NCI-H1694 (cell line): Measurements from ENCODE around the gene NEB.
"Not testable (repeated sequence)": the region's sequence is repeated elsewhere in the genome, so short reads cannot be mapped to it uniquely, and the experiment has no call there.

Experiments used
- DNase-seq: peaks from one replicate; lab custom pipeline; 2025; lab: John Stamatoyannopoulos, UW

NEB gene

DNA sequence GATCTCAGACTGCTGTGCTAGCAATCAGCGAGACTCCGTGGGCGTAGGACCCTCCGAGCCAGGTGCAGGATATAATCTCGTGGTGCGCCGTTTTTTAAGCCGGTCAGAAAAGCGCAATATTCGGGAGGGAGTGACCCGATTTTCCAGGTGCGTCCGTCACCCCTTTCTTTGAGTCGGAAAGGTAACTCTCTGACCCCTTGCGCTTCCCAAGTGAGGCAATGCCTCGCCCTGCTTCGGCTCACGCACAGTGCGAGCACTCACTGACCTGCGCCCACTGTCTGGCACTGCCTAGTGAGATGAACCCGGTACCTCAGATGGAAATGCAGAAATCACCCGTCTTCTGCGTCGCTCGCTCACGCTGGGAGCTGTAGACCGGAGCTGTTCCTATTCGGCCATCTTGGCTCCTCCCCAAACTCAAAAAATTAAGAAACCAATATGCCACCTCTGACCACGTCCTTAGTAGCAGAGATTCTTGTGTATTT, 29.8 kb downstream of the NEB start:
- DNase-seq, result not testable (repeated sequence)

DNA sequence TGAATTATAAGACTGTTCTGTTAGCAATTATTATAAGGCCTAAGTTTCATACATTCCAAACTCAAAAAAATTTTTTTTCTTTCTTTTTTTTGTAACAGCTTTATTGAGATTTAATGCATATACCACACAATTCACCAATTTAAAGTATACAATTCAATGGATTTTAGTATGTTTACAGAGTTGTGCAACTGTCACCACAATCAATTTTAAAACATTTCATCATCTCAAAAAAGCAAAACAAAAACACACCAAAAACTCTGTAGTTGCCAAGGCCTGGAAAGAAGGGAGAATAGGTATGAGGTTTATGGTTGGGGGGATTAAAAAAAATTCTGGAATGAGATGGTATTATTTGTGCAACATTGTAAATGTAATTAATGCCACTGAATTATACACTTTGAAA, 36.1 kb downstream of the NEB start:
- not testable (repeated sequence) for DNase-seq

DNA sequence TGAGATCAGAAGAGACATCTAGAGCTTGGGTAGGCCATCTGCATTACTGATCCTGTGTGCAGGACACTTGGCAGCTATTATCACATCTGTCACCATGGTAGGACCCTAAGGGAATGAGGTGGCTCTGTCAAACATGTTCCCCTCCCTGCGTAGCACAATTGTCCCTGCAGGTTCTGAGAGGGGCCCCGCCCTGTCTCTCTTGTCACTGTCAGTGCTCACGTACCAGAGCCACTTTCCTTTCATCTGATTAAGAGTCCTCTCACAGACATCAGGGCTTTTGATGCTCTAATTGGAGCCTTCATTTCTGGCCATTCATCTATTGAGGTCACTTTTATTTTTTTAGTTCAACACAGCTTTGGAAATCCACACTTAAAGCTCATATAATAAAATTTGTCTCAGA, 38.5 kb downstream of the NEB start:
- DNase-seq, result no peak

DNA sequence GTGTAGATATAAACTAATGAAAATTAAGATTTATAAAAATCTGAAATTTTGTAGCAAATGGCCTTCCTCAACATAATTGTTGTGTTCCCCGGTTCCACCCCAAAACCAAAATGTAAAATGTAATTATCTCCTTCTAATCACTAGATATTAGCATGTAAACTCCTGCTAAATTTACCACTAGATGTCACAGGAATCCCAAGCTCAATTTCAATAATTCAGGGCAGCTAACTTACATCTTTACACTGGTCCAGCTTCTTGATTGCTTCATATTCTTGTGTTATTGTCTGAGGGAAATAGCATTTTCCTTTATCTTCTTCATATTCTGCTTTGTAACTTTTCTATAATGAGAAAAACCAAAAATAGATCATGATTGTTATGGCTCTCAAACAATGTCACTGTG, 42.6 kb downstream of the NEB start:
- DNase-seq, result no peak

DNA sequence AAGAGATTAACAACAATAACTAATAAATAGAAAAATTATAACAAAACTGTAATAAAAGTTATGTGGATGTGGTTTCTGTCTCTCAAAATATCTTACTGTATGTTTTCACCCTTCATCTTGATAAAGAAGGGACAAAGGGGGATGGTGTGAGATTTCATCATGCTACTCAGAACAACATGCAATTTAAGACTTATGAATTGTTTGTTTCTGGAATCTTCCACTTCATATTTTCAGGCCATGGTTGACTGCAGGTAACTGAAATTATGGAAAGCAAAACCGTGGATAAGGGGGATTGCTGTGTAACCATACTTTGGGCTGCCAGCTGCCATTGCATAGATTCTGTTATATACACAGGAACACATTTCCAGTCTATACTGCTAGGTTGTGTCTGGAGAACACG, 45.6 kb downstream of the NEB start:
- no peak for DNase-seq

DNA sequence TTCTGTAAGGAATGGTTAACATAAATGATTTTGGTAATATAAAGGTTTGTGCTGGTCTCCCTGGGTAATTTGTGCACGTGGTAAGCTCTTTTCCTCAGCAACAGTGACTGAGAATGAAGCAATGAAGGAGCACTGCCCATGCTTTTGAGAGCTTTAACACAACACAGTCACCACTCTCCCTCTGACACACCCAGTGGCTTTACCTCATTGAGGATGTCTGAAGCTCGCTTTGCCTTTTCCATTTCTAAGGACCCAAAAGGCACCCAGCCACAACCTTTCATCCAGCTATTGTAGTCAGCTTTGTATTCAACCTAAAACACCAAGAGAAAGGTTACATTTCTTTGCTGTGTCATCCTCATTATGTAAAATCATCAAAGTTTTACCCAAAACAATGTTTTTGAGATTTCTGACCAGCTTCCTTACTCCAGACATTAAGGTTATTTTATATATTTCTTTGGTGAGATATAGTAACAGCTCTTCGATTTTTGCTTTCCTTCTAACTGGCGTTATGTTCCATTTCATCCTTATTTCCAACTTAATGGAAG, 51.7 kb downstream of the NEB start:
- DNase-seq, result no peak

DNA sequence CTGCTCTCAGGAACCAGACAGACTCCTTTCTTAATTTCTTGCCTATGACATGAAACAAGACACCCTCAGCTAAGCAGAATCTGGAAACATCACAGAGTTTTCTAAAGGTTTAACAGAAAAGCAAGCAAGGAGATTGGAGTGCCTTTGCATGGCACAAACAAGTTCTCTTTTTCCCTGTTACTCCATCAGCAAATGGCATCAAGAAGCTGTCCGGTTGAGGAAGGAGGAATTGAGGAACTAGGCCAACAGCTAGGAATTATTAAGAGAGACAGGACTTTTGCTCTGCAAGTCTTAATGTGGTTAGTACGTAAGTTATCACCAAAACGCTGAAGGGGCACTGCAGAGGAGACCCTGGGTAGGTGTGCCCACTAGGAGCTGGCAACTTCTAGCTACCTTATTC, 53.2 kb downstream of the NEB start:
- no peak for DNase-seq

DNA sequence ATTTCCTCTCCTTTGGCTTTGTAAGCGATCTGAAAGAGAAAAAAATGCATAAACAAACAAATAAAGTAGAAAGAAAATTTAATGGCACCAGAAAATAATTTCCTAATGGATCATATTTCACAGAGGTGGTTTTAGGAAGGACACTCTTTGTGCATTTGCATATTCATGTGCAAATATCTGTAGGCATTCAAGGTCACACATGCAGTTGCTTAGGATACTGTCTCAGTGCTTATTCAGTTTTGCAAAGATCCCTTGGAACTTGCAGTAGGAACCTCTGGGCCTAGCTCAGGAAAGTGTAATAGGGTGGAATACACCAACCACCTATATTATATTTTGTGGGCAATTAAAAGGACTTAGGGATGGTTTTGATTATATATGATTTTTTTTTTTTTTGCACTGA, 54.3 kb downstream of the NEB start:
- DNase-seq, result no peak

DNA sequence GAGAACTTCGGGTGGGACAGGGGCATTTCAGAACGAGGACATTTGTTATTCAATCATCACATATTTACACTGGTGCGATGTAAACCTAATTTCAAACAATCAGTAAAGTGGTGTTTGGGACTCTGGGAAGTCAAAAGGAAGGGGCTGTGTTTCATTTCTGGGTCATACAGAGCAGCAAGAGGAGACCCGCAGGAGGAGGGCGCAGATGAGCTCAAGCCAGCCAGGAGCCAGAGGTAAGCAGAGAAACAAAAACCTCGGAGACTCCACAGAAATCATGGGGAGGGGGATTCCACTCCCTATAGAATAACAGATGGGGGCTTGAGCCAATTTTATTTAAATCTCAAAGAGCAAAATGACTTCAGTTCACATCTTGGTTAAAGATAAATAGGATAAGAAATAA, 55.4 kb downstream of the NEB start:
- DNase-seq, result no peak

DNA sequence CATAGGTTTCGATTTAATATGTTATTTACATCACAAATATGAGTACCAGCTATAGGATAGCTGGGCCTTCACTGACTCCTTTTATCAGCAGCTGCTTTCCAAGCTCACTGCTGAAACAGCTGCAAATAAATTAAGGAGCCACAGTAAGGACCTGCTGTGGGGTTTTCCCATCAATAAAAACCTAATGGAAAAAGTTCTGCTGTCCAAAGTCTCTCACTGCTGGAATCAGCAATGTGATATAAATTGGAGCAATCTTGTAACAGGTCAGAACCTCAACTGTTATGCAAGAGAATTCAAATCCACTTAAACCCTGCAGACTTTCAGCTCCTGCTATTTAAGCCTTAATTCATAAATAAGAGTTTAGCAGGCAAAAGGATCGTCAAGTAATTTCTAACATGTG, 61.3 kb downstream of the NEB start:
- DNase-seq, result no peak

DNA sequence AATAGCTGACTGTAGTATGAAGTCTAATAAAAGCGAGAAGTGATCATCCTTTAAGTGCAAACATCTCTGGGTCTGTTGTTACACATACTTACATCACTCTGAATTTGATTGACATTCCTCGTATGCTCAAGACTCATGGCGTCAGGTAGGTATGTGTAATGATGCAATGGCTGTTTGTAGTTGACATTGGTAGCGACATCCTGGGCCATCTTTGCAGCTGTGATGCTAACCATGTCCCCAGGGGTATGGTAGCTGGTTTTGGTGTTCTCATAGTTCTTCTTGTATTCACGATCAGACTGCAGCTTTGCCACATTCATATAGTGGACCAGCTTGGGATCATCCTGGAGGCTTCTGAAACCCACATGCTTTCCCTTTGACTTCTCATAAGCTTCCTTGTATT, 62.0 kb downstream of the NEB start:
- DNase-seq, result no peak

DNA sequence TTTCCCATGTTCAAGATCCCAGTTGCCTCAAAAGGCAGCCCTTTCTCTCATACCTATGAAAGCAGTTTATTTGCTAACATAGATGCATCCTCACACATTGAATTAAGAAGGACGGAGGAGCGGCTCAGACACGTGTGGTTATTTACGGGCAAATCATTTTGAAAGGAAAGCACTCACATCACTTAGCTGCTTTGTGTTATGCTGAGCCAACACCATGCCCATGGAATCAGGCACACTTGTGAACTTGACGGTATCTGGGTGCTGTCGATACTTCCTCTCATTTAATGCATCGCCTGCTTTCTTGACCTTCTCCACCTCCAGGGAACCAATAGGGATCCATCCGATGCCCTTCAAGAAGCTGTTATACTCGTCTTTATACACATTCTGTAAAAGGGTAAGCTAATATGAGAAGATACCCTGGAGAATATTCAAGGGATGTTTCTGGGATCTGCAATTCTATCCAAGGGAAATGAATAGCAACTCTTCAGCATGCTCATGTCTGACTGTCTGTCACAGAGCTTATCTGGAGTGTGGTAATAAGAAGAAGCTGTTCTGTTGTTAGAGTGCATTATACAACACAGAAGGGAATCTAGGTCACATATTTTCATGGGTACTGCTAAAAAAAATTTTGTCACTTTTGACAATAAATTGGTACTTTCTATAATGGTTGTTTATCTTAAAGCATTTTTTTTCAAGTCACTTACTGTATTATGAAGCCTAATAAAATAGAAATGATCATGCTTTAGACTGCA, 63.3 kb downstream of the NEB start:
- DNase-seq, result no peak

DNA sequence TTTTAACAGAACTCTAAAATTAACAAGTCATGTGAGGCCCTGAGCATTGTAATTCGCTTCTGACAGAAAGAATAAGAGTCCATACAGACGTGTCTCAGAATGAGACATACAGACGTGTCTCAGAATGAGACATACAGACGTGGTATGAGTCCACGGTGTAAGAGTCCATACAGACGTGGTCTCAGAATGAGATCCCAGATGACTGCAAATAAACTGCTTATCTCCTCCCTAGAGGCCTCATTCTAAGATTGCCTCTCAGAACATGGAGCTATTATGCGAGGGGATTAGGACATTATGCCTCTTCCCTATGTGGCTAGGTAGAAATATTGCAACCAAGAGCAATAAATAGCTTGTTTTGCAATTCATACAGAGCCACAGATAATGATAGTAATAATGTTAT, 63.9 kb downstream of the NEB start:
- DNase-seq, result no peak

DNA sequence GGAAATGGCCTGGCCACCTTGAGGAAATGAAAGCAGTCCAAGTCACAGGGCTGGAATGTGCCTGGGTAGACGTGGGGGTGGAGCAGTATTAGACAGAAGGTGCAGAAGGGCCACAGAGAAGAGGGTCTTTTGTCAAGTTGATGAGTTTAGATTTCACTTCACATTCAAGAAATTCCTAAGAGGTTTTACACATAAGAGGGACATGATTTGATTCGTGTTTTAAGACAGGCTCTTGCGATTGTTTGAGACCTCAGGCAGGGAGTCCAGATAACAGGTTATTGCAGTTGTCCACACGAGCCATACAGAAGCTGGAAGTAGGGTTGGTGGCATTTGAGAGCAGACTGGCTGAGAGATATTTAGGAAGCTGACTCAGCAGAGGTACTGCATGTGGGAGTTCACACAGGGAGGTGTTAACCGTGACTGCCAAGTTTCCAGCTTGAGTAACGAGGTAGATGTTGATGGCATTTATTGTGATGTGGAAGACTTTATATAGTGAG, 64.6 kb downstream of the NEB start:
- no peak for DNase-seq

DNA sequence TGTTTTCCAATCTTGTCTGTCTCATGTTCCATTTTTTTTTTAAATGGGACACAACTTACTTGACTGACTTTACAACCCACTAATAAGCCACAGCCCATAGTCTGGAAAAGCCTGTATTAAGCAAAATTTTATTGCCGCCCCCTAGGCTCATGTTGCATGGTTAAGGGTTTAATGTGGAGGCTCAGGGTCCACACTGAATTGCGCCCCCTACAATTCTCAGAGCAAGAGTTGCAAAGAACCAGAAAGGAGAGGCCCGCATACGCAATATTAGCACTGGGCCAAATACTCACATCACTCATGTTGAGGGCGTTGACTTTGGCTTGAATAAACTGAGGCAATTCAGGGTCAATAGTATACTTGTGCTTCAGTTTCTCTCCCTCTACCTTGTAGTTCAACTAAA, 65.5 kb downstream of the NEB start:
- no peak for DNase-seq

DNA sequence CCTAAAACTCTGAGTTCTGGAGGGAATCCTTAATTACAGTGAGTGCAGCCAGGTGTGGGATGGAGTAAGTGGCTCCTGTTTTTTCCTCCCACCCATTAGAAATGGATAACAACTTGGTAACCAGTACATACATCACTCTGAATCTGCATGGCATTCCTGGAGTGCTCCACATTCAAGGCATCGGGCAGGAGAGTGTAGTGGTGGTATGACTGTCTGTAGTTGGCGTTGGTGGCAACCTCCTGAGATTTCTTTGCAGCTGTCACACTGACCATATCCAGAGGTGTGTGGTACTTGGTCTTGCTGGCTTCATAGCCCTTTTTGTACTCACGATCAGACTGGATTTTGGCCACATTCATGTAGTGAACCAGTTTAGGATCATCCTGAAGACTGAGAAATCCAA, 68.3 kb downstream of the NEB start:
- no peak for DNase-seq

DNA sequence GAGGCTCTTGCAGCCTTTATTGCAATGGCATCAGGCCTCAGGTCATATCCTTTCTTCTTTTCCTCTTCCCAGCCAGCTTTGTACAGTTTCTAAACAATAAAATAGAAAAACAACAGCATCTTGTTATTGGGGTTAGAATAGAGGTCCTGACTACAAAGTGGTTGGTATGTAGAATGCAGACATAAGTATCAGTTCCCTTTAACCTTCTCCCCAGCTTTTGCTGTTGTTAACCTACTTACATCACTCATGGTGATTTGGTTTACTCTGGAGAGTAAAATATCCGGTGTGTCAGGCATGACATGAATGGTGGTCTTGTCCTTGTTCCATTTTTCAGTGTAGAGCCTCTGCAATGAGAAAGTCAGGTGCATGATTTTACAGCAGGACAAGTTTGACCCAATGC, 69.8 kb downstream of the NEB start:
- DNase-seq, result no peak

DNA sequence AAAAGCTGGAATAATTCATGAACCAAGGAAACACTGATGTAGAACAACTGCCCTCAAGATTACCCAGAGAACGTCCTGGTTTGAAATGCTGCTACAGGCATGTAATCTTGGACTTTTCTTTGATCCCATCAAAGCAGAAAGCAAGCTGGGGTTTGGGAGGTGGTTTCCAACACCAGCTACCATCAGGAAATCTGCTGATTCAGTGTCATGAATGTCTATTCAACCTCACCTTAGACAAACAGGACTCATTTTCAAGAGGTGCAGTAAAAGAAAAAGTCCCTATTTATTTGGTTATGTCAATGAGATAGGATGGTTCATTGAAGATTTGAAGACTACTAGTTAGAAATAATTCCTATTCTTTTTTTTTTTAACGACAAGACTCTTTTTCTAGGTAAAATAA, 72.7 kb downstream of the NEB start:
- no peak for DNase-seq

DNA sequence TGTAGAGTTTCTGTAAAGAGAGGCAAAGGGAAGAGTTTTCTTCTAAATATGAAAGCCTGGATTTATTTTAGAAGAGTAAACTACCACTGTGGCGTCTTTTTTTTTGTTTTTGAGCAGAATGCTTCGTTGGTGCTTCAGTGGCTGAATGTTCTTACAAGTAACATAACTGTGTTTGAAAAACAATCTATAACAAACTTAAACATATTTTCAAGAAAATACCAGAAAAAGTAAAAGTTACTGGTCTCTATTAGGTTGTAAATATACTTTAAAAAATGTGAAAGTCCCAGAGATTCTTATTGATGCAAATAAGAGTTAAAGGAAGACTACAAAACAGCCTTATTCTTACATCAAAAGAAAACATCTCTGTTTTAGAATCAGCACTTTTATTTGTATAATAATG, 76.2 kb downstream of the NEB start:
- no peak for DNase-seq

DNA sequence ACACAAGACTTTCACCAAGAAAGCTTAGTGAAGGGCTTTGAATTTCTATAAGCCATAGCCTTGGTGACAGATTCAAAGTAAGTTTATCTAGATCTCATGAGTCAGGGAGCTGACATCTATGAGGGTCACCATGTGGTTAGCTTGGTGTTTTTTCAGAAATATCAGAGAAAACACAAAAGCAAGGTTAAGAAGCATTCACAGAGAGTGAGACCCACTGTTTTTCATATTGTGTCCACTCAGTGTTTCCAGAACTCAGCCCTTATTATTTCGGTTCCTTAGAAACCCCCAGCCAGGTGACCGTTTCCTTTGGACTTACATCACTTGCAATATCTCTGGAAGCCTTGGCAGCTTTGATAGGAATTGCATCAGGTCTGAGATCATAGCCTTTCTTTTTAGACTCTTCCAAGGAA, 76.6 kb downstream of the NEB start:
- DNase-seq, result no peak

DNA sequence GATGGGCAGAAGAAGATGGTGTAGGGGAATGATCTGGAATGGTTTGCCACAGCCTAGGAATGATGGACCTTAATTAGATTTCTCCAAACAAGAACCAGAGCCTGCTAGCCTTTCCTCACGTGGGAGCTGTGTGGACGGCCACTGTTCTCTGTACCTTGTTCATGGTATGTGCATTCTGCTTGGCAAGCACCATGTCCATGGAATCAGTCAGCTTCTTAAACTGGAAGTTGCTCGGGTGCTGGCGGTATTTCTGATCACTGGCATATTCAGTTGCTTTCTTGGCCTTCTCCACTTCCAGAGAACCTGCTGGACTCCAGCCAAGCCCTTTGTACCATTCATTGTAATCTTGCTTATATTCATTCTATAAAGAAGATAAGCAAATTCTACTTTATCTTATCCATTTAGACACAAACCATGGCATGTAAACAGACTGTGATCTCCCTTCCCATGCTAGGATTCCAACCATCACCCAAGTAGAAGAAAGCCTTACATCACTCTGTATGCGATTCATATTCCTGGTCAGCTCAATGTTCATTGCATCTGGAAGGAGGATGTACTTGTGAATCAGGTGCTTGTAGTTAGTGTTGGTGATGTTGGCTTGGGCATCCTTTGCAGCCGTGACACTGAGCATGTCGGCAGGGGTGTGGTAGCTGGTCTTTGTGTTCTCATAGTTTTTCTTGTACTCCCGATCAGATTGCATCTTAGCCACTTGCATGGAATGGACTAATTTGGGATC, 78.4 kb downstream of the NEB start:
- no peak for DNase-seq

DNA sequence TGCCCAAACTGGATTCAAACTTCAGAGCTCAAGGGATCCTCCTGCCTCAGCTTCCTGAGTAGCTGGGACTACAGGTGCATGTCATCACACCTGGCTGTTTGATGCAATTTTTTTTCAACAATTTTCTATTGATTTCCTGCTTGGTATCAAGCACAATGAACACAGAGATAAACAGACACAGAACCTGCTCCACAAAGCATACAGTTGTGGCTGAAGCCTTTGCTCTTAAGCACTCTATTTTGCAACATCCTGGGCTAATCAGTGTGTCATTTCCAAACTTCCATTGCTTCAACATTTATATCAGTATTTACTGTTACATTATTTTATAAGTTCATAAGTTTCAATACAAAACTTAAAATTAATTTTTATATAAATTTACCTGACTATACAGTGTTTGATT, 79.4 kb downstream of the NEB start:
- DNase-seq, result no peak

DNA sequence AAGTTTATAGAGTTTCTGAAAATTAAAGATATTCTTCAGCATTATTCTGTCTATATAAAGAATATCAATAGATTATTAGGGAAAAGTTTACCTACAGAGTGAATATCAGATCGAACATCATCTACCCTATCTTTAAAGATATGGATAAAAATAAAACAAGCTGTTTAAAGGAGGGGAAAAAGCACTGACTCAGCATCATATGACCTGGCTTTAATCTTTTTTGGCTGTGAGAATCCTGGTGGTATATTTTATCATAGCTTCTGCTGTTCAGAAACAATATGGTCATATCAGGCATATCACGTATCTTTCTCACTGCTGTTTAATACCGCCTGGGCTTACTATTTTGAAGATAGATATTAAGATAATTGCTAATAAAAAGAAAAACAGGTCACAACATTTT, 80.2 kb downstream of the NEB start:
- DNase-seq, result no peak
